ENCODE results near the gene HSD17B14.
A peak's percentile ranks its signal among the peaks of the same experiment; 100 is the strongest.
"Not testable (repeated sequence)": the region's sequence is repeated elsewhere in the genome, so short reads cannot be mapped to it uniquely, and the experiment has no call there.

HSD17B14 gene

GRCh38 chr19:48867123-48867745 lies 30.9 kb upstream of the HSD17B14 start:
- no peak for DNase-seq

DNA sequence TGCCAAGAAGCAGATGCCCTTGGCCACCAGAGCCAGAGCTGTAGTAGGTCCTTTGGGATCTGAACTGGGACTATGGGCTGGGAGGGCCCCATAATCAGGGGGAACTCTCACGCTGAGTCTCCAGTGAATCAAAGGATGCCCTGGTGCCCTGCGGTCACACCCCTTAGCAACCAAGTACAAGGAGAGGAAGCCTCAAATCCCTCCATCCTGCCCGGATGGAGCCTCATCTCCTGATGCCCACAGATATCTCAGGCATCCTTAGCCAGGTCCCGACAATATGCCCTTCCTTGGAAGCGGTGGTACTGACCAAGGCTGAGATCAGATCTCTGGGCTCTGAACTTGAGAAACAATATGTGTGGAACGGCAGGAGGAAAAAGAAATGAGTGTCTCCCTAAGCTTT lies 30.4 kb upstream of the HSD17B14 start:
- no peak for DNase-seq

- no peak for DNase-seq
Observed at GRCh38 chr19:48862827-48863226, 26.5 kb upstream of the HSD17B14 start.

GRCh38 chr19:48861313-48861712 lies 25.0 kb upstream of the HSD17B14 start:
- DNase-seq, result no peak

- no peak for DNase-seq
Observed at GRCh38 chr19:48859711-48860572, 23.7 kb upstream of the HSD17B14 start.

GRCh38 chr19:48858984-48859710 lies 22.9 kb upstream of the HSD17B14 start:
- peak; percentile 81 for DNase-seq

GRCh38 chr19:48856921-48857320 lies 20.6 kb upstream of the HSD17B14 start:
- DNase-seq, result no peak

DNA sequence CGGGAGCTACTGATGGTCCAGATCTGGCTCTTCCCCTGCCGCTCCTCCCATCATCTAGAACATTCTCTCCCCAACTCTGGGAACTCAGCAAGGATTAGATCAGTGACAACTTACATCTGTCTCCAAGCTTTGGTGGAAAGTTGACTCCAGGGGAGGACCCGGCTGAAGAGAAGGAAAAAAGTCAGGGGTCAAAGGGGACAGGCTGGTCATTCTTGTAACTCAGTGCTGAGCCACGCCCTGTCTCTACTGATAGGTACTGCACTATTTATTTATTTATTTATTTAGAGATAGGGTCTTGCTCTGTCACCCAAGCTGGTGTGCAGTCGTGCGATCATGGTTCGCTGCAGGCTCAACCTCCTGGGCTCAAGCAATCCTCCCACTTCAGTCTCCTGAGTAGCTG lies 17.8 kb upstream of the HSD17B14 start:
- DNase-seq, result no peak

- DNase-seq, result no peak
Observed at GRCh38 chr19:48853483-48853882, 17.2 kb upstream of the HSD17B14 start.

- no peak for DNase-seq
Observed at GRCh38 chr19:48852292-48852691, 16.0 kb upstream of the HSD17B14 start.

- not testable (repeated sequence) for DNase-seq
Observed at GRCh38 chr19:48846659-48847058, 10.4 kb upstream of the HSD17B14 start.

- no peak for DNase-seq
Observed at GRCh38 chr19:48845384-48845783, 9.1 kb upstream of the HSD17B14 start.

- no peak for DNase-seq
Observed at GRCh38 chr19:48844472-48844871, 8.2 kb upstream of the HSD17B14 start.

GRCh38 chr19:48842789-48843162 lies 6.5 kb upstream of the HSD17B14 start:
- no peak for DNase-seq

- no peak for DNase-seq
Observed at GRCh38 chr19:48841571-48841970, 5.3 kb upstream of the HSD17B14 start.

DNA sequence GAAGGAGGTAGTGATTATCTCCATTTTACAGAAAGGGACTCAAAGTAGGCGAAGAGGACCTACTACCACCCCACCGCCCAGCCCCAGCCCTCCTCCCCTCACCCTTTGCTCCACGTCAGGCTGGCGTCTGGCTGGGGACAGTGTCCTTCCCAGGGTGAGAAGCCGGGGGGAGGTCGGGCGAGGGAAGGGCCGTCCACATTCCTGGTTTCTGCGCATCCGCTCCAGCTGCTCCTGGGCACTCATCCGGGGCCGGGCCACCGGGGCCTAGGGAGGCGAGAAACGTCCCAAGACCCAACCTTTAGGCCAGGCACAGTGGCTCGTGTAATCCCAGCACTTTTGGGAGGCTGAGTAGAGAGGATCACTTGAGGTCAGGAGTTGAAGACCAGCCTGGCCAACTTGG lies 4.8 kb upstream of the HSD17B14 start:
- DNase-seq, result no peak

DNA sequence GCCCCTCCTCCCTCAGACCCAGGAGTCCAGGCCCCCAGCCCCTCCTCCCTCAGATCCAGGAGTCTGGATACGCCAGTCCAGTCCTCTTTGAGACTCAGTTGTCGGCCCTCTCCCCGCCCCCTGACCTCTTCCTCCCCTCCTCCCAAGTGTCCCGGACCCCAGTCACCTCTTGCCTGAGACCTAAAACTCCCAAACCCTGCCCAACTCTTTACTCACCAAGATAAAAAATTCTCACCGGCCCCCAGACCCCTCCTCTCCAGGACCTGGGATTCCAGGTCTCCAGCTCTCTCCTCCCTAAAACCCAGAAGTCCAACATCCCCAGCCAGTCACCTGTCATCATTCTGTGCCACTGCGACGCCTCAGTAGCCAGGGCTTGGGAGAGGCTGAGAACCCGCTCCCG lies 1.4 kb upstream of the HSD17B14 start:
- DNase-seq, result no peak

GRCh38 chr19:48837051-48837524 lies 797 bp upstream of the HSD17B14 start:
- DNase-seq, result peak; percentile 75

DNA sequence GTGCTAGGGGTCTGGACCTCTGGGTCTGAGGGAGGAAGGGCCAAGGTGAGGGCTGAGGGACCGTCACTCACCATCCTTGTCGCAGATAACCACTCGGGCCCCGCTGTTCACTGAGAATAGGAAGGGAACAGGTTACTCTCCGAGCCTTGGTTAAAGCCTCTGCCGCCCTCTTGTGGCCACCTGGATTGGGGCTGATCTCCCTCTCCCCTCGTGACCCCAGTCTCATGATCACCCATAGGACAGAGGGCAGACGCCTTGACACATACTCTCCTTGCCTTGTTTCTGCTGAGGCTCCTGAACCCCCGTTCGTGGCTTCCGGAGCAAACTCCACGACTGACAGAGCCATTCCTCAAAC lies 580 bp downstream of the HSD17B14 start:
- peak; percentile 95 for DNase-seq

GRCh38 chr19:48833977-48834376 lies 2.3 kb downstream of the HSD17B14 start:
- DNase-seq, result no peak

DNA sequence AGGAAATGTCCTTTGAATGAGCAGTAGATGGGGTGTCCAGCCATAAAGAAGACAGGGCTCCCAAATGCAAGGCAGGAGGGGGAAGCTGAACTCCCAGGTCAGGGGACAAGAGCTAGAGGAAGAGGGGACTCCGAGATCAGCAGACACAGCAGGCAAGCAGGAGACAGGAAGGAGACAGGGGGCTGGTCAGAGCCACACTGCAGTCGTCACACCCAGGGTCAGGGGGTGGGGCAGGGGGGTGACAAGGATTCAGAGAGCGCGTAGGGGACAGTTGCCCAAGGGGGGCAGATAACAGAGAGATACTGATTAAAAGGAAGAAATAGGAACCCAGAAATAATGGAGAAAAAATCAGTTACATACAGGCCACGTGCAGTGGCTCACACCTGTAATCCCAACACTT lies 3.2 kb downstream of the HSD17B14 start:
- no peak for DNase-seq

DNA sequence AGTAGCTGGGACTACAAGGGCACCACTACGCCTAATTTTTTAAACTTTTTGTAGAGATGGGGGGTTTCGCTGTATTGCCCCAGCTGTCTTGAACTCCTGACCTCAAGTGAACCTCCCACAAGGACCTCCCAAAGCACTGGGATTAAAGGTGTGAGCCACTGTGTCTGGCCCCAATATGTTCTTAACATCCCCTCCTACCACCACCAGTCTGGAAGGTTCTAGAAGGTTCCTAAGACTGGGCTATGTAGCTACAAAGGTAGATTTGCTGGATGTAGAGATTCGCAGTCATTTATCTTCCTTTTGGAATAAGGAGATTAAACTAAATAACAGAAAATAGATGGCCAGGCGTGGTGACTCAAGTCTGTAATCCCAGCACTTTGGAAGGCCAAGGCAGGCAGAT lies 5.3 kb downstream of the HSD17B14 start:
- DNase-seq, result no peak

GRCh38 chr19:48830088-48830487 lies 6.2 kb downstream of the HSD17B14 start:
- DNase-seq, result no peak

DNA sequence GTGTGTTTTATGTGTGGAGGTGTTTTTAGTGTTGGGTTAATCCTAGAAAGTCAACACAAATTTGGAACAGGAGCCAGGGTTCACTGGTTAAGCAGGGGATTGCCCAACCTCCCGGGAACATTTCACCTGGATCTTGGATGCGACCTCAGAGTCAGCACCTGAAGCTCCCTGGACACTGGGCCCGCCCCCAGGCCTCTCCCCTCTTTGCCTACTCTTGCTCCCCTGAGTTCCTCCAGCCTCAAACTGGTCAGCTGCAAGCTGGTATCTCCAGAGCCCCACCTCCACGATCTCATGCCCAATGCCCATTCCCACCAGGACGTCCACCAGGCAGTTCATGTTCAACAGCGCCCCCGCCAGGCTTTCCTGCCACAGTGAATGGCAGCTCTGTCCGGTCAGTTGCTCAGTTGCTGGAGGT lies 9.7 kb downstream of the HSD17B14 start:
- DNase-seq, result no peak
